GM21447 (cell line): ENCODE results near the gene KIAA0930.
A peak's percentile ranks its signal among the peaks of the same experiment; 100 is the strongest.

Experiments used
- ATAC-seq: cut with Tn5 transposase; IDR thresholded peaks from one replicate; pipeline ENCODE4 v1.9.1; 2021; ENCODE audit not compliant: unreplicated experiment

The KIAA0930 gene

GRCh38 chr22:45238076-45238956 lies 2.4 kb downstream of the KIAA0930 start:
- no peak for ATAC-seq

GRCh38 chr22:45237065-45237990 lies 3.4 kb downstream of the KIAA0930 start:
- ATAC-seq = no peak

DNA sequence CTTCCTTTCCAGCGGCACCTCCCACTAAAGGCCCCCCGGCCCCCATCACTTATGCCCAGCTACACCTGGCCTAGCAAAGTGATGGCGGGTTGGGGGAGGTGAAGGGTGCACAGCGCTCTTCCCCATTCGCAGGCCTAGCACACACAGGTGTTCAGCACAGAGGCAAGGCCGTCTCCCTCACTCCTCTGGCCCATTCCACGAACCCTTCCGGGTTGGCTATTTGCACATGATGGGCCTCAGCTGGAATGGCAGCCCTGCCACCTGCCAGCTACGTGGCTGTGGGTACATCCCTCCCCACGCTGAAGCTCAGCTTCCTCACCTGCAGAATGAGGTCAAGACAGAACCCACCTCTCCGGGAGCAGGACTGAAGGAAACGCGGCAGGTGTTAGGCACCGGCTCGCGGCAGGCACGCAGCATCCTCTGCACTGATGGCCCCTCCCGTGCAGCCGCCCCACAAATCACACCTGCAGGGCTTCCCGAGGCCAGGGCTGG lies 4.8 kb downstream of the KIAA0930 start:
- peak; percentile 24 for ATAC-seq

GRCh38 chr22:45235101-45235777 lies 5.5 kb downstream of the KIAA0930 start:
- ATAC-seq = peak; percentile 70

DNA sequence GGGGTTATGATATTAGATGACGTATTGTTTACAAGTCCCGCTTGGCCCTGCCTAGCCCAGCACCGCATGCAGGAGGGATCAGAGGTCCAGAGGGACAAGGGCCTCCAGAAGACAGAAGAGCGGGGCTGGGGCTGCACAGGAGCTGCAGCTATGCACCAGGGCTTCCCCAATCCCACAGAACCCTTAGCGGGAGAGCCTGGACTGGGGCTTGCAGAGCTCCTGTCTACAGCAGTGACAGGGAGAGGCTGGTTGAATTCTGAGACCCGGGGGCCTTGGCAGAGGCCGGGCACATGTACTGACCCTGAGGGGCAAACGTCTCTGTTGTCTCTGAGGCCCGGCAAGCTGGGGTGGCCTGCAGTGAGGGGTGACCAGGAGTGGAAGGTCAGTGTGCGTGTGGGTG lies 6.9 kb downstream of the KIAA0930 start:
- no peak for ATAC-seq

GRCh38 chr22:45233386-45233785 lies 7.3 kb downstream of the KIAA0930 start:
- no peak for ATAC-seq

GRCh38 chr22:45231293-45231692 lies 9.4 kb downstream of the KIAA0930 start:
- ATAC-seq = no peak

GRCh38 chr22:45230026-45230721 lies 10.5 kb downstream of the KIAA0930 start:
- ATAC-seq = no peak

- no peak for ATAC-seq
These were observed 11.5 kb downstream of the KIAA0930 start for GRCh38 chr22:45229181-45229580.

GRCh38 chr22:45228401-45228754 lies 12.3 kb downstream of the KIAA0930 start:
- no peak for ATAC-seq

DNA sequence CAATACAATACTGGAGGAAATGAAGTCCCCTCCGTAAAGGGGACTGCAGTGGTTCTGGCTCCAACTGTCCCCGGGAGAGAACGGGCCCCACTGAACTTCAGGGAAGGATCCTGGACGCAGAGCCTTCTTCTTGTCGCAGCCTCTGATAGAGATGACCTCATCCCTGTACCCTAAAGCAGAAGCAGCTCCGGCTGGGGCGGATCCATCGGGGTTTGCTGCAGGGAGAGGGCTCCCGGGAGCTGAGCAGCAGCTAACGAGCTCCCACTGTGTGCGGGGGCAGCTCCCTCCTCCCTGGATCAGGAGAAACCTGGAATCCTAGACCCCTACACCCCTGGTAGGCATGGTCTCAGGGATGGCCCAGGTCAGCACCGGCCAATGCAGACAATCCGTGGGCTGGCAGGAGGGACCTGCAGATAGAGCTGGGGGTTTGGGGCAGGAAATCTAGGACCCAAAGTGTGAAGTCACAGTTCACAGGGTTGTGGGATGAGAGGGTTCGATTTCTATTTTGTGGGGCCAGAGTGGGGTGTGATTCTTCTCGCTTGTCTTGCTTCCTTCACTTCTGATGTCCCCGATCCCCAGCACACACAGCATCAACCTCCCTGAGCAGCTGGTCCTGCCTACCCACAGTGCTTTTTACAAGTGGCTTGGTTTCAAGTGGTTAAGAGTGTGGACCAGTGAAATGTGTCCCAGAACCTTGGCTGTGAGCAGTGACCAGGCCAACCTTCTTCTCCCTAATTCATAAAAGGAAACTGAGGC lies 12.9 kb downstream of the KIAA0930 start:
- ATAC-seq = no peak

DNA sequence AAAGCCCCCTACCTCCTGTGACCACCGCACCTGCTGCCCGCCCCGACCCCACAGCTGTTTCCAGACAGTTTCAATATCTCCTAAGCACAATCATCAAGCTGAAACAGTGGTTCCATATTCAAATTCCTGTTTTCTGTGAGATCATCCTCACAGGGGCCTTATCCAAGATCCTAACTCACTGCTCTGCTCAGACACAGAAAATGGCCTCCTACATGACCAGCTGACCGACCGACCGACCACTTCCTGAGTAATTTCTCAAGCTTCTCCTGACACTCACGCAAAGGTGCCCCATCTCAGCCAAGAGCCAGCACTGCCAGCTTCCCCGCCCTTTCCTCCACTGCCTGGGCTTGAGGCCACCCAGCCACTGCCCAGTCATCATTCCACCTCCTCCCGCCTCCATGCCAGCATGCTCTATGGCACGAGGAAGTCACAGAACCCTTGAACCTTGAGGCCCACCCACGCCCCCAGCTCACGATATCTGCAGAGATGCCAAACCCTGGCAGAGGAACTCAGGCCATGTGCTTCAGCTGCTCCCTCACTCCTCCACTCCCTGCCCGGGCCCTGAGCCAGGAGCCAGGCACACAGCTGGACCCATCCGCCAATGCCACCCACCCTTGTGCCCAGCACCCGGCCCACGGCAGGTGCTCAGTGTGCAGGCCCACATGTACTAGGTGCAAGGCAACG lies 14.0 kb downstream of the KIAA0930 start:
- ATAC-seq = no peak

DNA sequence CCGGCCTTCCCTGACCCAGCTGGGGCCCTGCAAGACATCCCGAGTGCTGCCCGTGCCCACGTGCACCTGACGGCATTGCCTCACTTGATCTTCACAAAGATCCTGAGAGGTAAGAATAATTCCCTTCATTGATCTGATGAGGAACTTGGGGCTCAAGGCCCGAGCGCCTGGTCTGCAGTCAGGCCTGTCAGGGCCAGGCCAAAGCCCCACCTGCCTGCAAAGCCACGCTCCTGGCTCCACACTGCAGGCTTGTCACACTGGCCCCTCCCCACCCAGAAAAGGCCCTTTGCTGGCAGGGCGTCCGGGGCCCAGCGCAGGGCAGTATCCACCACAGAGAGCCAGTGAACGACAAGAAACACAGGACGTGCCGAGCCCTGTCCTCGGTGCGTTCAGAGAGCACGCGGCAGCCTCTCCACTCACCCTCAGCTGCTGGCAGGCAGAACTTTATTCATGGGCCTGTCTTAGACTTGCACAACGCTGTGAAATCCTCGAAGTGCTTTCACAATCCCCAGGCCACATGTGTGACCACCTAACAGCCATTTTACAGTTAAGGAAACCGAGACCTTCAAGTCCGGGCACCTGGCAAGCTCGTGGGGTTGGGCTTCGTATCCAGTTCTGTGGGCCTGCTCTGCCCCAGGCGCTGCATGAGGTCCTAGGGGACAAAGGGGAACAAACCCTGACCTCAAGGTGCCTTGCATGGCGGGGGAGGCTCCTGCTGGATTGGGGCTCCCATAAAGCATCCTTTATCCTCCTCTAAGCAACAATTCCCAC lies 14.8 kb downstream of the KIAA0930 start:
- no peak for ATAC-seq

DNA sequence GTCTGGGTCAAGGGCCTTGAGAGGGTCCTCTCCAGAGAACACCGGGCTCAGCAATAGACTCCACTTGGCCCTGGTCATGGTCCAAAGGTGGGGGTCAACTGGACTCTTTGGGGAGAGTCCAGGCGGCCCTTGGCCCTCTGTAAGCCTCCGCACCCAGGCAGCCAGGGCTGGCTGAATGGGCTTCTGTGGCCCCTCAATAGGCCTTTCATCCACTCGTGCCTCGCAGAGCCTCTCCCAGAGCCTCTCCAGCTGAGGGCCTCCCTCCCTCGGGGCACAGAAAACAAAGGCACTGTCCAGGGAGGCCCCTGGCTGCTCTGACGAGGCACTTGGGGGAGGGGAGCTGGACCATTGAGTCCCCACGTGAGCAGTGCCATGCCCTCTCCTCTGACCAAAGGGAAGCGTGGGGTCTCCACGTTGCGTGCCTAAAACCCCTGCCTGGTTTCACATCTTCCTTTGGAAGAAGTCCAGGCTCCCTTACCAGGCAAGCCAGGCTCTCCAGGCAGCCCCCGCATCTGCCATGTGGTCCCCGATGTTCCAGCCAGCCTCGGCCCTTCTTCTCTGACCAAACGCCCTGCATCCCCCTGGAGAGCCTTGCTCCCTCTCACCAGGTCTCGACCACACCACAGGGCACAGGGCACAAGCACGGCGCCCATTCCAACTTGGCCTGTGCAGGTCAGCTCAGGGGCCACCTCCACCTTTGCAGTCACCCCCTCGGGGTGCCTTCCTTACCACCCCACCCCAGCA lies 15.5 kb downstream of the KIAA0930 start:
- no peak for ATAC-seq

GRCh38 chr22:45224331-45224730 lies 16.4 kb downstream of the KIAA0930 start:
- no peak for ATAC-seq

- no peak for ATAC-seq
These were observed 17.2 kb downstream of the KIAA0930 start for GRCh38 chr22:45223304-45224117.

- ATAC-seq = no peak
These were observed 19.5 kb downstream of the KIAA0930 start for GRCh38 chr22:45221201-45221600.
